Panc1 (cell line): Measurements from ENCODE around the gene CACNA1C. TPM values are rescaled to one million over a fixed set of nuclear protein-coding genes. Genes with fewer than 3 reads are reported as not detected.

Experiments used
- ATAC-seq: fragments of 200-7000 bp; cut with Tn5 transposase; 2 replicates; pipeline ENCODE4 v1.9.1; 2020; ENCODE audit warnings: mild to moderate bottlenecking, moderate library complexity
- BruUV-seq: library from RNA; stranded (reverse); fragments of 400-500 nt; replicated peaks from 2 replicates; lab custom pipeline; 2021; lab: Mats Ljungman, UMichigan
- CTCF ChIA-PET: fragments of 300-600 bp; sonication (Branson Sonifier 250); formaldehyde crosslinking; loops from one replicate; lab custom pipeline; 2022; ENCODE audit warnings: antibody characterized with exemption; lab: Charles Lee
- POLR2A ChIA-PET: fragments of 300-600 bp; sonication (Branson Sonifier 250); formaldehyde crosslinking; loops from one replicate; lab custom pipeline; 2022; ENCODE audit warnings: antibody characterized with exemption; lab: Charles Lee
- DNase-seq: peaks from one replicate; pipeline ENCODE4 v3.0.0-alpha.2; 2010; ENCODE audit warnings: low read depth, low spot score
- H3K27ac ChIP-seq: 2 replicates; pipeline ENCODE4 v1.5.1; 2011; ENCODE audit warnings: mild to moderate bottlenecking, low read length, inconsistent platforms
- H3K27me3 ChIP-seq: fragments of 200-500 bp; sonication (Bioruptor generic); 2 replicates; pipeline ENCODE4 v1.6.0; 2014; ENCODE audit warnings: low read length, inconsistent platforms; ENCODE audit not compliant: control insufficient read depth, insufficient read depth
- H3K36me3 ChIP-seq: fragments of 200-500 bp; sonication (Bioruptor generic); 2 replicates; pipeline ENCODE4 v1.5.1; 2014; ENCODE audit warnings: inconsistent platforms, mild to moderate bottlenecking, low read length, moderate library complexity; ENCODE audit not compliant: control insufficient read depth, insufficient read depth
- H3K4me1 ChIP-seq: 2 replicates; pipeline ENCODE4 v1.5.1; 2011; ENCODE audit warnings: inconsistent platforms, mild to moderate bottlenecking, low read length, moderate library complexity; ENCODE audit not compliant: control insufficient read depth, insufficient read depth
- H3K4me3 ChIP-seq, 2 experiments: 2 replicates each; pipeline ENCODE4 v1.5.1; 2011 to 2012; ENCODE audit warnings: low read depth in 2 of 2, low read length in 2 of 2, mild to moderate bottlenecking in 2 of 2, inconsistent platforms in 1 of 2, moderate library complexity in 1 of 2
- H3K9me3 ChIP-seq: fragments of 200-500 bp; sonication (Bioruptor generic); 2 replicates; pipeline ENCODE4 v1.5.1; 2014; ENCODE audit warnings: low read depth, mild to moderate bottlenecking, inconsistent platforms, low read length, moderate library complexity; ENCODE audit not compliant: control insufficient read depth, insufficient read depth
- CTCF ChIP-seq: fragments of 450-650 bp; IDR thresholded peaks from 2 replicates; pipeline ENCODE4 v1.5.1; 2017; ENCODE audit warnings: mild to moderate bottlenecking
- POLR2AphosphoS5 ChIP-seq: IDR thresholded peaks from 2 replicates; pipeline ENCODE4 v1.6.1; 2012; ENCODE audit warnings: mild to moderate bottlenecking, low read depth, low read length, moderate library complexity
- REST ChIP-seq, 2 experiments: IDR thresholded peaks; 2 replicates each; pipeline ENCODE4 v1.6.1; 2011 to 2012; ENCODE audit warnings: low read depth in 2 of 2, control low read depth in 1 of 2, low read length in 1 of 2, mild to moderate bottlenecking in 1 of 2, moderate library complexity in 1 of 2; ENCODE audit not compliant: insufficient read depth in 1 of 2
- SIN3A ChIP-seq: IDR thresholded peaks from 2 replicates; pipeline ENCODE4 v1.6.1; 2012; ENCODE audit warnings: low read depth, mild to moderate bottlenecking, low read length, moderate library complexity, borderline replicate concordance; ENCODE audit not compliant: insufficient read depth
- TCF7L2 ChIP-seq: IDR thresholded peaks from 2 replicates; pipeline ENCODE4 v1.6.1; 2011; ENCODE audit warnings: mild to moderate bottlenecking, low read depth, low read length, inconsistent platforms
- in situ Hi-C: cut with HindIII; loops from 2 replicates; pipeline ENCODE4 v1.10.0; 2016; ENCODE audit warnings: low sequenced_read_pairs, low pct_unique_long_range_greater_than_20kb
- intact Hi-C: fragments of 100-400 bp; cut with micrococcal nuclease; formaldehyde crosslinking; loops from one replicate; pipeline ENCODE4 v1.10.0; 2022; ENCODE audit not compliant: unreplicated experiment
- total RNA-seq: library from RNA; stranded (reverse); gene quantifications from one replicate; pipeline ENCODE4 v1.2.1, GENCODE V29; 2021; ENCODE audit not compliant: unreplicated experiment

Gene CACNA1C
- total RNA-seq, 1 experiment from 2014 or later, result 0.03 TPM

GRCh38 chr12:2637371-2637770 lies 584.6 kb downstream of the CACNA1C start:
- H3K4me3 ChIP-seq, result no peak overlapping the region
- DNase-seq (no peak), ATAC-seq (no peak)
- H3K27me3 ChIP-seq, result no peaks in the 10 kb centered on the region
- ChIA-PET POLR2A (no interaction called here), CTCF (no interaction called here)
- no peak overlapping the region for H3K27ac ChIP-seq
- in situ Hi-C loops, result no loop called here
- TF ChIP-seq TCF7L2, result no peak
- no peak for TF ChIP-seq POLR2AphosphoS5
- TF ChIP-seq REST (IDR thresholded peaks at IDR 0.05; ENCODE audit: insufficient read depth in 1 of 2, low read depth in 2 of 2, low read length in 1 of 2), result no peak
- TF ChIP-seq CTCF, result no peak
- TF ChIP-seq SIN3A, result no peak
- no peaks in the 10 kb centered on the region for H3K9me3 ChIP-seq
- H3K4me1 ChIP-seq, result no peaks in the 10 kb centered on the region
- BruUV-seq, result no TSS peak
- no peaks in the 10 kb centered on the region for H3K36me3 ChIP-seq
- intact Hi-C loops, result no loop called here

GRCh38 chr12:2638273-2639019 lies 585.7 kb downstream of the CACNA1C start:
- TF ChIP-seq TCF7L2 (no peak), SIN3A (no peak), CTCF (no peak), REST (IDR thresholded peaks at IDR 0.05; ENCODE audit: insufficient read depth in 1 of 2, low read depth in 2 of 2, low read length in 1 of 2) (no peak)
- H3K27ac ChIP-seq, result no peak overlapping the region
- no peaks in the 10 kb centered on the region for H3K4me1 ChIP-seq
- ChIA-PET POLR2A (no interaction called here), CTCF (no interaction called here)
- in situ Hi-C loops, result no loop called here
- H3K4me3 ChIP-seq, result no peak overlapping the region
- no TSS peak for BruUV-seq
- ATAC-seq, result no peak
- no peaks in the 10 kb centered on the region for H3K27me3 ChIP-seq
- no peaks in the 10 kb centered on the region for H3K36me3 ChIP-seq
- intact Hi-C loops, result no loop called here
- no peaks in the 10 kb centered on the region for H3K9me3 ChIP-seq
- no peak for DNase-seq
